KBM-7 (cell line): Measurements from ENCODE around the gene NT5C1B.
A peak's percentile ranks its signal among the peaks of the same experiment; 100 is the strongest.

Source experiments
- DNase-seq: peaks from one replicate; pipeline ENCODE4 v3.0.0-alpha.2; 2015
- in situ Hi-C: fragments of 300-500 bp; cut with MboI; formaldehyde crosslinking; loops from 2 replicates; pipeline ENCODE4 v1.14.3; 2020; ENCODE audit warnings: low sequenced_read_pairs, low pct_unique_long_range_greater_than_20kb, mixed read lengths

NT5C1B gene

GRCh38 chr2:18559531-18560030 lies 29.8 kb downstream of the NT5C1B start:
- DNase-seq: peak; percentile 58
- in situ Hi-C loops: no loop called here

- DNase-seq: no peak
- in situ Hi-C loops: no loop called here
These were observed 30.9 kb downstream of the NT5C1B start for GRCh38 chr2:18558458-18558857.

- in situ Hi-C loops: no loop called here
- DNase-seq: no peak
These were observed 32.2 kb downstream of the NT5C1B start for GRCh38 chr2:18557121-18557520.

GRCh38 chr2:18552351-18553077 lies 36.9 kb downstream of the NT5C1B start:
- in situ Hi-C loops: no loop called here

GRCh38 chr2:18551623-18552022 lies 37.7 kb downstream of the NT5C1B start:
- in situ Hi-C loops: no loop called here
- no peak for DNase-seq

More at GRCh38 chr2:18552351-18553077, 36.9 kb downstream of the NT5C1B start:
- DNase-seq: peak; percentile 8

GRCh38 chr2:18551169-18551568 lies 38.2 kb downstream of the NT5C1B start:
- DNase-seq: no peak
- in situ Hi-C loops: no loop called here

GRCh38 chr2:18550433-18550832 lies 38.9 kb downstream of the NT5C1B start:
- in situ Hi-C loops: no loop called here
- DNase-seq: no peak

- peak; percentile 3 for DNase-seq
- in situ Hi-C loops: no loop called here
These were observed 40.3 kb downstream of the NT5C1B start for GRCh38 chr2:18549083-18549482.

GRCh38 chr2:18548621-18549020 lies 40.7 kb downstream of the NT5C1B start:
- DNase-seq: no peak
- in situ Hi-C loops: no loop called here

GRCh38 chr2:18546567-18546966 lies 42.8 kb downstream of the NT5C1B start:
- DNase-seq: no peak
- in situ Hi-C loops: no loop called here

GRCh38 chr2:18545384-18545783 lies 44.0 kb downstream of the NT5C1B start:
- in situ Hi-C loops: no loop called here
- no peak for DNase-seq

GRCh38 chr2:18544171-18544570 lies 45.2 kb downstream of the NT5C1B start:
- in situ Hi-C loops: no loop called here
- no peak for DNase-seq

- in situ Hi-C loops: no loop called here
- no peak for DNase-seq
These were observed 48.5 kb downstream of the NT5C1B start for GRCh38 chr2:18540872-18541271.

- in situ Hi-C loops: no loop called here
- DNase-seq: no peak
These were observed 52.7 kb downstream of the NT5C1B start for GRCh38 chr2:18536697-18537096.

- DNase-seq: no peak
- in situ Hi-C loops: no loop called here
These were observed 53.3 kb downstream of the NT5C1B start for GRCh38 chr2:18536100-18536499.

- in situ Hi-C loops: no loop called here
- DNase-seq: no peak
These were observed 58.2 kb downstream of the NT5C1B start for GRCh38 chr2:18531194-18531593.

- in situ Hi-C loops: no loop called here
- no peak for DNase-seq
These were observed 61.5 kb downstream of the NT5C1B start for GRCh38 chr2:18527822-18528221.

GRCh38 chr2:18527326-18527725 lies 62.0 kb downstream of the NT5C1B start:
- DNase-seq: no peak
- in situ Hi-C loops: no loop called here

GRCh38 chr2:18526429-18526828 lies 62.9 kb downstream of the NT5C1B start:
- in situ Hi-C loops: no loop called here
- no peak for DNase-seq

- DNase-seq: no peak
- in situ Hi-C loops: no loop called here
These were observed 63.5 kb downstream of the NT5C1B start for GRCh38 chr2:18525852-18526251.

- DNase-seq: no peak
- in situ Hi-C loops: no loop called here
These were observed 64.1 kb downstream of the NT5C1B start for GRCh38 chr2:18525236-18525635.
